Gastroesophageal sphincter (tissue), 3 donors: Measurements from ENCODE around the gene FOXK2.

Experiments
- EP300 ChIP-seq: sonication (generic); formaldehyde crosslinking; IDR thresholded peaks from one replicate; pipeline ENCODE4 v1.6.1; 2017; ENCODE audit warnings: antibody characterized with exemption, mild to moderate bottlenecking
- POLR2A ChIP-seq, 2 donors: fragments of 450-650 bp; IDR thresholded peaks; one replicate each; pipeline ENCODE4 v1.6.1; 2017; ENCODE audit warnings: antibody characterized with exemption in 2 of 2, mild to moderate bottlenecking in 2 of 2, moderate library complexity in 1 of 2
- TF ChIP-seq, protein P1 (sequence below), 4 experiments: fragments of 200-600 bp in 2 of 4; fragments of 450-650 bp in 2 of 4; sonication (generic) in 1 of 4; IDR thresholded peaks; one replicate each; pipeline ENCODE4 v1.5.1; 2017 to 2019; ENCODE audit warnings: antibody characterized with exemption in 4 of 4, mild to moderate bottlenecking in 2 of 4, moderate library complexity in 2 of 4

GRCh38 chr17:82633343-82633742, 113.8 kb downstream of the FOXK2 start:
- TF ChIP-seq, protein P1, sequence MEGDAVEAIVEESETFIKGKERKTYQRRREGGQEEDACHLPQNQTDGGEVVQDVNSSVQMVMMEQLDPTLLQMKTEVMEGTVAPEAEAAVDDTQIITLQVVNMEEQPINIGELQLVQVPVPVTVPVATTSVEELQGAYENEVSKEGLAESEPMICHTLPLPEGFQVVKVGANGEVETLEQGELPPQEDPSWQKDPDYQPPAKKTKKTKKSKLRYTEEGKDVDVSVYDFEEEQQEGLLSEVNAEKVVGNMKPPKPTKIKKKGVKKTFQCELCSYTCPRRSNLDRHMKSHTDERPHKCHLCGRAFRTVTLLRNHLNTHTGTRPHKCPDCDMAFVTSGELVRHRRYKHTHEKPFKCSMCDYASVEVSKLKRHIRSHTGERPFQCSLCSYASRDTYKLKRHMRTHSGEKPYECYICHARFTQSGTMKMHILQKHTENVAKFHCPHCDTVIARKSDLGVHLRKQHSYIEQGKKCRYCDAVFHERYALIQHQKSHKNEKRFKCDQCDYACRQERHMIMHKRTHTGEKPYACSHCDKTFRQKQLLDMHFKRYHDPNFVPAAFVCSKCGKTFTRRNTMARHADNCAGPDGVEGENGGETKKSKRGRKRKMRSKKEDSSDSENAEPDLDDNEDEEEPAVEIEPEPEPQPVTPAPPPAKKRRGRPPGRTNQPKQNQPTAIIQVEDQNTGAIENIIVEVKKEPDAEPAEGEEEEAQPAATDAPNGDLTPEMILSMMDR (IDR thresholded peaks at IDR 0.05): no peak
- TF ChIP-seq POLR2A (IDR thresholded peaks at IDR 0.05) (no peak), EP300 (no peak)
